Vagina (tissue), 2 donors: ENCODE results near the gene MAML2.

ENCODE experiments used
- POLR2A ChIP-seq, 2 donors: fragments of 450-650 bp; IDR thresholded peaks; one replicate each; pipeline ENCODE4 v1.6.1; 2017; ENCODE audit warnings: antibody characterized with exemption in 2 of 2, mild to moderate bottlenecking in 2 of 2, moderate library complexity in 2 of 2
- POLR2AphosphoS5 ChIP-seq, 2 donors: sonication (generic); formaldehyde crosslinking; IDR thresholded peaks; one replicate each; pipeline ENCODE4 v1.9.0; 2017; ENCODE audit warnings: antibody characterized with exemption in 2 of 2, mild to moderate bottlenecking in 2 of 2, low read depth in 1 of 2; ENCODE audit not compliant: insufficient read depth in 1 of 2
- TF ChIP-seq, protein P1 (sequence below), 3 experiments: fragments of 450-650 bp in 2 of 3; fragments of 200-600 bp in 1 of 3; sonication (generic) in 1 of 3; IDR thresholded peaks; one replicate each; pipeline ENCODE4 v1.5.1; 2017 to 2019; ENCODE audit warnings: antibody characterized with exemption in 3 of 3, mild to moderate bottlenecking in 2 of 3, moderate library complexity in 2 of 3

GRCh38 chr11:96290031-96290430, 53.0 kb downstream of the MAML2 start:
- TF ChIP-seq POLR2A (IDR thresholded peaks at IDR 0.05) (no peak), POLR2AphosphoS5 (IDR thresholded peaks at IDR 0.05; ENCODE audit: insufficient read depth in 1 of 2, low read depth in 1 of 2) (no peak)
- TF ChIP-seq, protein P1, sequence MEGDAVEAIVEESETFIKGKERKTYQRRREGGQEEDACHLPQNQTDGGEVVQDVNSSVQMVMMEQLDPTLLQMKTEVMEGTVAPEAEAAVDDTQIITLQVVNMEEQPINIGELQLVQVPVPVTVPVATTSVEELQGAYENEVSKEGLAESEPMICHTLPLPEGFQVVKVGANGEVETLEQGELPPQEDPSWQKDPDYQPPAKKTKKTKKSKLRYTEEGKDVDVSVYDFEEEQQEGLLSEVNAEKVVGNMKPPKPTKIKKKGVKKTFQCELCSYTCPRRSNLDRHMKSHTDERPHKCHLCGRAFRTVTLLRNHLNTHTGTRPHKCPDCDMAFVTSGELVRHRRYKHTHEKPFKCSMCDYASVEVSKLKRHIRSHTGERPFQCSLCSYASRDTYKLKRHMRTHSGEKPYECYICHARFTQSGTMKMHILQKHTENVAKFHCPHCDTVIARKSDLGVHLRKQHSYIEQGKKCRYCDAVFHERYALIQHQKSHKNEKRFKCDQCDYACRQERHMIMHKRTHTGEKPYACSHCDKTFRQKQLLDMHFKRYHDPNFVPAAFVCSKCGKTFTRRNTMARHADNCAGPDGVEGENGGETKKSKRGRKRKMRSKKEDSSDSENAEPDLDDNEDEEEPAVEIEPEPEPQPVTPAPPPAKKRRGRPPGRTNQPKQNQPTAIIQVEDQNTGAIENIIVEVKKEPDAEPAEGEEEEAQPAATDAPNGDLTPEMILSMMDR (IDR thresholded peaks at IDR 0.05) = no peak
